GM19240 (cell line): Measurements from ENCODE around the gene POSTN.

ENCODE experiments used
- DNase-seq: peaks from one replicate; pipeline ENCODE4 v3.0.0; 2011; ENCODE audit warnings: low spot score; ENCODE audit not compliant: insufficient read length

POSTN gene, protein sequence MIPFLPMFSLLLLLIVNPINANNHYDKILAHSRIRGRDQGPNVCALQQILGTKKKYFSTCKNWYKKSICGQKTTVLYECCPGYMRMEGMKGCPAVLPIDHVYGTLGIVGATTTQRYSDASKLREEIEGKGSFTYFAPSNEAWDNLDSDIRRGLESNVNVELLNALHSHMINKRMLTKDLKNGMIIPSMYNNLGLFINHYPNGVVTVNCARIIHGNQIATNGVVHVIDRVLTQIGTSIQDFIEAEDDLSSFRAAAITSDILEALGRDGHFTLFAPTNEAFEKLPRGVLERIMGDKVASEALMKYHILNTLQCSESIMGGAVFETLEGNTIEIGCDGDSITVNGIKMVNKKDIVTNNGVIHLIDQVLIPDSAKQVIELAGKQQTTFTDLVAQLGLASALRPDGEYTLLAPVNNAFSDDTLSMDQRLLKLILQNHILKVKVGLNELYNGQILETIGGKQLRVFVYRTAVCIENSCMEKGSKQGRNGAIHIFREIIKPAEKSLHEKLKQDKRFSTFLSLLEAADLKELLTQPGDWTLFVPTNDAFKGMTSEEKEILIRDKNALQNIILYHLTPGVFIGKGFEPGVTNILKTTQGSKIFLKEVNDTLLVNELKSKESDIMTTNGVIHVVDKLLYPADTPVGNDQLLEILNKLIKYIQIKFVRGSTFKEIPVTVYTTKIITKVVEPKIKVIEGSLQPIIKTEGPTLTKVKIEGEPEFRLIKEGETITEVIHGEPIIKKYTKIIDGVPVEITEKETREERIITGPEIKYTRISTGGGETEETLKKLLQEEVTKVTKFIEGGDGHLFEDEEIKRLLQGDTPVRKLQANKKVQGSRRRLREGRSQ

DNA sequence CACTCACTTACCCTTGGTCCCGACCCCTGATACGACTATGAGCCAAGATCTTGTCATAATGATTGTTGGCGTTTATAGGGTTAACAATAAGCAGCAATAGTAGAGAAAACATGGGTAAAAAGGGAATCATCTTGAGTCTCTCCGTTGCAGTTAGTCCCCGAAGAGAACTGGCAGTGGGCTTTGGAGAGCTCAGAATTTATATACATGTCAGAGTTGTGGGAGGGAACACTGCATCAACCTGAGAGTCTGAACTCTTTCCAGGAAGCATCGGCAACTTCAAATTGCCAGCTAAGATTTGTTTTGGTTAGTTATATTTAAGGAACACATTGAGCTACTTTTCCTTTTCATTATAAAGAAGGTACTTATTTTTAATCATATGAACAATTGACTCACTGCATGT lies at the start of gene POSTN:
TSS of gene POSTN (minus strand) at position 172 of the 400 bp plus-strand sequence. CDS start at position 130, 42 bp downstream.
- no peak for DNase-seq

DNA sequence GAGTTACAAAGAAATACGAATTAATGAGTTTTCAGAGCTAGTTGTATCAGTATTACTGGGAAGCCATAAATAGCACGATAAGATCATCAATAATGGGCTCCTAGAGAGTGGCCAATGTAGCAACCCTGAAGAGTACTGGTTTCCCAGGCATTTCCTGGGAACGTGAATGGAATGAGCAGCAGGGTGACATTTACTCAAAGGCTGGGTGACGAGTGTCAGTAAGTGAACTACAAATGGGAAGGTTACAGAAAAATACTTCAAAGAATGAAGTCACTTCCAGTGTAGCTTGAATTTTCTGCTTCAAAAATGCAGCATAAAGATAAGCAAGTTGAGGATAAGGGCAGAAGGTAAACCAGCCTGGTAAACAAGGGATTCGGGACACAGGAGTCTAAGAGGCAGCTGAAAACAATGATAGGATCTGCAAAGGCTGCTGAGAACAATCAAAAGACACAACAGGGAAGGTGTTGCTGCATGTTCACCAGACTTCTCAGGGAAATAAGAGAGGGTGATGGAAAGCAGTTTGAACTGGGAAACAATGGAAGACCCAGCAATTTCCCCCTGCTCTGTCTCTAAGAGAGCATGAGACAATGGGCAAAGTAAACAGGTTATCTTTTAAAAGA lies 48.6 kb upstream of the POSTN start:
- no peak for DNase-seq

DNA sequence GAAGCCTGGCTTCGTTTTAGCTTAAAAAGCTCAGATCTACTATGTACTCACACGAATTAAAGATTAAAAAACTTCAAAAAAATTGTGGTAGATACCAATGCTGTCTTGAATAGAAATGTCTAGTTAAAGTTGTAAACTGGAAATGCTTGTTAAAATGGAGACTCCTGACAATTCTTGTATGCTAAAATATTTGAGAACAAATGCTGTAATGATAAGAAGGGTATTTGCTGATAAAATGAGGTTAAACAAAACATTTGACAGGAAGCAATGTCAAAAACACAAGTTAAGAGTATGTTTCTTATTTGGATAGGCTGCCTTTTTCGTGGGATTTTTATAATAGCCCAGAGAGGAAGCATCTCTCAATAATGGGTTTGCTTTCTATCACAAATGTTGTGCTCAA lies 48.0 kb upstream of the POSTN start:
- no peak for DNase-seq

DNA sequence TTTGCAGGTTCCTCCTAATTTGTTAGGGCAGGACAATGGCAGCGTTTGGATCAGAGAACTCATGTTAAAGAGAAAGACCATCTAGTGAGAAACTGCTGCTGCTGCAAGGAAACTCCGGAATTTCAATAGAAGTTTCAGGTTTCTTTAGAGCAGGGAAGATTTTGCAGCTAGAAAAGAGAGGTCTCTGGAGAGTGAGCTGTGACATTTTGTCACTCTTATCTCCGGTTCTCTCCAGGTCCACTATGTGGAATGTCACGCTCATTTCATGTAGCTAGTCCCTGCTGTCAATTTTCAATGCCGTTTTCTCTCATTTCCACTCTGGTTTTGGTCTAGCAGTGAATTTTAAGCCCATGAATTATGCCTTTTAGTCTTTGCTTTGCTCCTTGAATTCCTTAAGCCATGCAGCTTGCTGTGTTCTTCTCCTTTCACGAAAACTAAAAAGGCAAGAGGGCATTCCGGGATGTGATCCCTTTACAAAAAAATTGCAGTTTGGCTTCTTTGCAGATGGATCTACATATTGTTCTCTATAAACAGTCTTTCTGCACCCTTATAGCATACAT lies 46.7 kb upstream of the POSTN start:
- DNase-seq: no peak

DNA sequence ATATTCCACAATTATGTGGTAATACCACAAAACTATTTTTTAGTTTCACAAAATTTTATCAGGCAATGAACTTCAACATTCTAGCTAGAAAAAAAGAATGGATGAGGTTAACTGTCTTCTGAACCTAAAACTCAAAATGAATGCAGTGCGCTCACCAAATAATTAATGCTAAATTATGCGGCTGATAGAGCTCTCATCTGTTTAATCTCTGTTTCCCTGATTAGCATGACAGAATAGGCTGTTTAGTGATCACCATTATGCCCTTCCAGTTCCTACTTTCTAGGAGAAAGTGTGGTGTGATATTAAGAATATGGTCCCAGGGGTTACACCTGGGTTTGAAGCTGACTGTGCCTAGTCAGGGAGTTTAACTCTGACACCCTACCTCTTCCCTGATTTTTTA lies 42.8 kb upstream of the POSTN start:
- no peak for DNase-seq

DNA sequence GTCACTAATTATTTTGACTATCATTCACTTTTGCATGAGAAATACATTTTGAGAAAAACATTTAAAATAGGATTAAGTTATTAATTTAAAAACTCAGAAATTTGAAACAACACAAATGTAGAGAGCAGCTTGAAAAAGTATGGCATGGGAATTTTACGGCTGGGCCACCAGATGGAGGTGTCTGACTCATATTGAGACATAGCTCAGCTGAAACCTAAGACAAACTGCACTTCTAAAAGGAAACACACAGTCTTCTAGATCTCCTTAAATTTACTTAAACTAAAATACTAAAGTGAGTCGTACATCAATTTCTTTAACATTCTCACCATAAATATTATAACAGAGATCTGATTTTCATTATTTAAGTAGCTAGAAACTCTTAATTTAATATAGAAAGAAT lies 41.9 kb upstream of the POSTN start:
- DNase-seq: no peak

DNA sequence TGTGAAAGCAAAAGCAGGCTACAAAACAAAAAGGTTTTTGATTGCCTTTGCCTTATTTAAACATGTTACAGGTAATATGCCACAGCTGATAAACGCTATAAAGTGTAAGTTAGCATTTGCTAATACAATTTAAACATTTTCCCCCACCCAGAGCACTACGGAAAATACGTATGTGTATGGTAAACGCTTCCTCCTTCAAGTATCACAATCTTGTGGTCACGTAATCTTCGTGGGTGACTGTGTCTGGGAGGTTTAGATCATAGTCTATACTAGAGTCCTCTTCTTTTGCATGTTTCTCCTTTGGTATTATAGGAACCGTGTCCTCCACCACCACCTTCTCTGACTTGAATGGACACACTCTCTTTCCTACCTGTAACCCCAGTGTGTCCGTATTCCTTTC lies 38.1 kb upstream of the POSTN start:
- no peak for DNase-seq

DNA sequence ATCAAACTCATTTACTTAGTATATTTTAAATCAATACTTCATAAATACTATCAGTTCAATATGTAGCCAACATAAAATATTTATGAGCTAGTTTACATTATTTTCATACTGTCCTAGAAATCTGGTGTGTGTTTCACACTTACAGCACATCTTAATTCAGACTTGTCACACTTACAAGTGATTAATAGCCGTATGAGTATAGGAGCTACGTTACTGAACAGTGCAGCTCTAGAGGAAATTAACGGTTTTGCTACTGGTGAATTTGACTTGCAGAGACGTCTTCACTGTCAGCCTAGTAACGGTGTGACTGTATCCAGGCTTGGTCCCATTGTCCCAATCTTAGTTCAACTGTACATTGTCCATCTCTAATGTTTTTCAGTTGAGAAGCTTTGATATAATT lies 33.7 kb upstream of the POSTN start:
- no peak for DNase-seq

DNA sequence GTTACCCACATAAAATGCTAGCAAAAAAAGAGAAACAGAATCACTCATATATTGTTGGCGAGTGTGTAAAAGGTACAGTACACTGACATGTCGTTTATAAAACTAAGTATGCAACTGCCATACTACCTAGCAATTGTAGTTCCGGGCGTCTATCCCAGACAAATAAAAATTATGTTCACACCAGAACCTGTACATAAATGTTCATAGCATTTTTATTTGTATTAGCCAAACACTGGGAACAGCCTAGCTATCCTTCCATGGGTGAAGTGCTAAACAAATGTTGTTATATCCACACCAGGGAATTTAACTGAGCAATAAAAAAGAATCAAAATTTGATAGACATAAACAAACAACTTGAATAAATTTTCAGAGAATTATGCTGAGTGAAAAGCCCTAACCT lies 28.9 kb upstream of the POSTN start:
- DNase-seq: no peak

DNA sequence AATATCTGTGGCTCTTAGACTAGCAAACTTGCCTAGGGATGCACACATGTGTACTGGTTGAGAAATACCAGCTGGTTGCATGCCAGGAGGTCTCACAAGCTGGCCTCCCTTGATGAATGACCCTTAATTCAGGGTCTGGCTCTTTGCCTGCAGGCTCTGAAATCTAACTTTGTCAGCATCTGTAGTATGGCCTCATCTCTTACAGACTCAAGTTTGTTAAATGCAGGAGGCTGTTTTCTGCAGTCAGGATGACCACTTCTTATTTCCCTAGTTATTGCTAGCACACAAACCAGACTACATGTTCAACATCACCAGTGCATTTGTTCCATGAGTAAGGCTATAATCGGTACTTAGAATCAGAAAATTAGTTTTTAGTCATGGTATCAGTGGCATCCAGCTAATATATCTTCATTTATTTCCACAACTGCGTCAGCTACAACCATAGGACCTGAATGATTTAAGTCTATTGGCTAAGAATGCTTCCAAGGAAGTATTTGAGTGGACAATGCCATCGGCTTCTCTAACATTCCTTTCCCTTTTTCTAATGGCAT lies 23.3 kb upstream of the POSTN start:
- DNase-seq: no peak

DNA sequence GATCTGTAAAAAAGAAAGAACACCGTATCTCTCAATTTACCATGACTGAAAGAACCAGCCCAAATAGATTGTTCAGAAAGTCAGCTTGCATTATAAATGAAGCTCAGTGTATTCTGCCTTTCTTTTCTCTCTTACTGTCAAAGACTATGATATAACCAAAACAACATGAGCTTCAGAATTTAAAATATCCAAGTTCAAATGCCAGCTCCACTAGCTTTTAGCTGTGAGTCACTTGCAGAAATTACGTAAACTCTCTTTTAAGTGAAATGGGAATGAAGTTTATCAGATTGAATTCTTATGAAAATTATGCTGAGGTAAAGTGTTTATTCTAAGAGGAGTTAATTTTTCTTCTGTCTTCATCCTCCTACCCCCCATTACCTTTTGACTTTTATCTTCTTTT lies 20.0 kb upstream of the POSTN start:
- no peak for DNase-seq

DNA sequence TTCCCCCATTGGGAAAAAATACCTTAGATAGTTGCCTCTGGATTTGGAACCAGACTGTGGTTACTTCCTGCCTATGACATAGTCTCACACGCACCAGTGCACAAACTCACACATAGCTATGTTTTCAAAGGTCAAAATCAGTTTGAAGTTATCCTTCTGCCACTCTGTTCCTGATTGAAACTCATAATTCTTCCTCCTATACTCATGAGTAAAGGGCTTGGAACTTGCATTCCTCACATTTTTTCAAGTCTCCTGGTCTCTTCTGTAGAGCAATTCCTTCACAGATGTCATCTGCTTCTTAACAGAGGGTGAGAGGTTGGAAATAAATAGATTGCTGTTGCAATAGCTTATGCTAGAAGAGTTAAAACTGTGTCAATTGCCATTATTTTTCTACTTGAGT lies 18.6 kb upstream of the POSTN start:
- DNase-seq: no peak

DNA sequence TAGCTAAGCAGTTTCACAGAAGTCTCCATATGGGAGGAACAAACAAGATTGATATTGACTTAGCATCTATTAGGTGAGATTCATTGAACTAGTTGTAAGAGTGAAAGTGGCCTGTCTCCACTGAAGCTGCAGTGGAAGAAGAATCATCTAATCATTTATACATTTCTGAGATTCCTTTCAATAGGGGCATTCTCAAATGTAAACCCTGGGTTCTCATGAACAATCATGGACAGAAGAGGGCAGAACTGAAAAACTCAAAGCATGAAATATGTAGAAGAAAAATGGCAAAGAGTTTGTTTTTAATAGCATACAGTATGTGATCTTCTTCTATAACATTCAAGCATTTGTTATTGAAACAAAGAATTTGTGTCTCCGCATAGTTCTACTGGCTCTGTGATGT lies 17.6 kb upstream of the POSTN start:
- no peak for DNase-seq

DNA sequence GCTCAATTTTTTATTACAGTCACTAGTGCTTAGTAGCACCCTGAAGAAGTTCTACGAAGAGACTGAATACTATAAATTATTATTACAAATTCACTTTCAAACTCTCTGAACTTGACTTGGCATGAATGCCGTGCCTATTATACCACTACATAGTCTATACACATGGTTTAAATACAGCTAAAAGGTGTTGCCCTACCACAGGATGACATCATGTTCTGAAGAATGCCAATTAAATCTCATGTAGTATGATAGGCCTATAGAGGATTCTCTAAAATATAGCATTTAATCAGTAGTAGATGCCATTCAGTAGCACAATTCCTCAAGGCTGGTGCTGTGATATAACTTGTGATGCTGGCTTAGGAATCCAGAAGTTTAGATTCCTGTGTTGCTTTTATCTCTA lies 16.7 kb upstream of the POSTN start:
- no peak for DNase-seq

DNA sequence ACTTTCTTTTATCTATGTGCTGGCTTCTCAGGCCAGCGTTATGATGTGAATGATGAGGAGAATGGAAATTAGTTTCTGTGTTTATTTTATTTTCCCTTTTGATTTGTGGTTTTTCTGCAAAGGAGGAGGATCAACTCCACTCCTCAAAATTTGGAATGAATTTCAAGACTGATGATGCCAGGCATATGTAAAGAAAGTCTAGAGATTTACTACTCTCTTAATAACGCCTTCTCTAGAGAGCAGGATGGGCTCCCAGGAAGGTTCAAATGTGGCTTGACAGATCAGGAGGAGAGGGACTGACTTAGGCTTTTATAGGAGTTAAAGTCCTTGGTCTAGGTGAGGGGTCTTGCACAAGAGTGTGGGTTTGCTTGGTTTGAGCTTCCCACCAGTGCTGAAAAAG lies 15.1 kb upstream of the POSTN start:
- DNase-seq: no peak

DNA sequence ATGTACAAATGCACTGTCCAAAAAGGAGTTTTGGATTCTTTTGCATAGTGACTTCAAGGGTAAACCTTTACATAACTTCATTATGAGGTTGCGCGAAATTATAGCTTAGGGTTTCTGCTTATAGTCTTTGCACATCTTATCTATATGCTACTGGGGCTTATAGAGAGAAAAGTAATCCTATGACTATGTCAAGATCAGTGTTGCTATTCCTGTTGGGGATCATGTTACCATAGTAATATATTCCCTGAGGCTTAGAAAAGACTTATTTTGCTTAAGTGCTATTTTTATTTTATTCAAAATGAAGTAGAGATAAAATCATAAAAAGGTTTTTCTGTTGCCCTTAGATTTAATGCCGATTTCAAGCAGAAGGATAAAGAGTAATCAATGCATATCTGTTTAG lies 14.7 kb upstream of the POSTN start:
- DNase-seq: no peak

DNA sequence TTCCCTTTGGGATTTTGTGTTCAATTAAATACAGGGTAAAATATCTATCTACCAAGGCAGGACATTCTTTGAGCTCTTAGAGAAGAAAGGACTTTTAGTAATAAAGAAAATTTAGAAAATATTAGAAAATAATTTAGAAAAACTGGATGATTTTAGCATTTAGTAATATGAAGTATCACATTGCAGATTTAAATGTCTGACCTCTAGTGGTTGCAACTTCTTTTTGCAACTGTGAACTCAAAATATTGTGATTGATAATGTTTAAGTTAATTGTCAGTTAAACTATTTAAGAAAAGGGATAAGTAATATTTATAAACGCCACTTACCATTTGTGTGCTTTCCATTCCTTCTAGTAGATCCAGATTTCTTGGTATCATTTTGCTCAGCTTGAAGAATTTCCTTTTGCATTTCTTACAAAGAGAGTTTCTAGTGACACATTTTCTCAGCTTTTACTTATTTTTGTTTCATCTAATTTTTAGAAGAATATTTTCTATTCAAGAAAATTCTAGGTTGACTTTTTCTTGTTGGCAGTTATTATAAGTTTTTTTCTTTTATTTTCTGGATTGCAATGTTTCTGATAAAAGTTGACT lies 10.3 kb upstream of the POSTN start:
- DNase-seq: no peak

DNA sequence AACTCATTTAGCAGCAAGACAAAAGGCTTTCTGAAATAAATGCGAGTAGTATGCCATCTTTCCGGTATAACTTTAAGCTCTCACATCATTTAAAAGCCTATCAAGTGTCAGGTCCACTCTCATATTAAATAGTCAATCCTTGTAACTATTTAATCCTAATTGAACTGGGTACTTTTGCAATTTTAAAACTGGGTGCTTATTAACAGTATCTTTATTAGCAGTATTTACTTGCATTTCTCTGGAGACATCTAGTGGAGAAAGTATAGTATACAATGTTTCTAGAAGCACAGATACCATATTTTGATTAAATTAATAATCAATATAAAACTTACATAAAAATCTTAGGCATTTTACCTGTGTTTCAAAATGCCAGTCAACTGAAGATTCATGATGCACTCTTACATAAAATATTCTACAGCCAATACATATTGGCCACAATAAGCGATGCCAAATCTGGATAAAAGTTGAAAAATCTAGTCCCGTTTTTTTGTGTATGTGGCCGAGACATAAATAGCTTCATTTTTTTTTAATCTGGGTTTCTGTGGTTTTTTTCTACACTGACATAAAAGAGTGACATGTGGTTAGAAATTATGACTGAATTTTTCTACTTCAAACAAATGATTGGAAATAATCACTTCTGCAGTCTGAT lies 4.3 kb upstream of the POSTN start:
- no peak for DNase-seq

DNA sequence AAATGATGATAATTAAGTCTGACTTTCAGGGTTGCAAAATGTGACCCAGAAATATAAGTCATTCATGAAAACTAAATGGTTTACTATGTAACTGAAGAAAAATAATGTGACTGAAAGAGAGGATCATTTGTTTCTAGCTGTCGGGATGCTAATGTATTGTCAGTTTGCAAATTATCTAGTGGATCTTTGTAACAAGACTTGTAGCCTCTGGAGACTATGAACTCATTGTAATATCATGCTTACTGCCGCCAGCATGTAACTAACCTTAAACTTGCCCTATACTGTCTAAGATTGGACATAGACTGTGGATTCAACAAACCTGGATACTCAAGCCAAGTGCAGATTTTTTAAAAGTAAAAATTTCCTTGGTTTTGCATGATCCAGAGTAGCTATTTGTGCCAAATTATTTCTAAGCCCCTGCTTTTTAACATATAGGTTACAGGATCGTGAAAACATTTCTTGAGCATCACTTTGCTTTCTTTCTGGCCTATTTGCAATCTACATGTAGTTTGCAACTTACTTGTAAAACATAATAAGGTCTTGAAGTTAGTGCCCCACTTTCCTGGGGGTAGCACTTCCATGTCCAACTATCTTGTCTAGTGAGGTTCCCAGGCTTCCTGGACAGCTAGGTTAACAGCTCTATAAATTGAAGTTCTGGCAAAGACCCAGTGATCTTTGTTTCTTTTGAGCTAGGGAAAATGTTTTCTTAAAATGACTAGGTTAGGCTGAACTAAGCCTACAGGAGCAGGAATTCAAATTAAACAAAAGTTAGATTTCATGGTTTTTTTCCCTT lies 3.3 kb upstream of the POSTN start:
- no peak for DNase-seq

DNA sequence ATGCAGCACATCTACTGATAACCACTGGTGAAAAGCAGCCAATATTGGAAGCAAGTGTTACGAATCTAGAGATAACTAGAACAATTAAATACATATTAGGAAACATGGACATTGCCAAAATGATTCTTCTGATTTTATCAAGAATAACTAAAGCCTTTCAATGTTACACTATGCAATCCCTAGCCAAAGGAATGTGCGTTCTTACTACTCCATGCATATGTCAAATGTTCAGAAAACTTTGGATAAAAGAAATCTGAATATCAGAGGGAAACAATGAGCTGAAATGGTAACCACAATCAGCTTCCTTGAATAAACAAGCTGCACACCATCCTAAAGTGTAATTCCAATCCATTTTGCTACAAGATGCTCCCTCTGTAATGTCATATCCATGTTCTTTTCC lies 951 bp upstream of the POSTN start:
- no peak for DNase-seq
